Activated T-cell treated with anti-CD3 and anti-CD28 coated beads for 4 hours (primary cell): ENCODE measurements around the gene ZNF716.
"Not testable (repeated sequence)": the region's sequence is repeated elsewhere in the genome, so short reads cannot be mapped to it uniquely, and the experiment has no call there.

ENCODE experiments used
- DNase-seq: peaks from one replicate; pipeline ENCODE4 v3.0.0-alpha.2; 2020

ZNF716 gene

GRCh38 chr7:57427146-57427545 lies 22.8 kb upstream of the ZNF716 start:
- DNase-seq = no peak

GRCh38 chr7:57427594-57427993 lies 22.4 kb upstream of the ZNF716 start:
- no peak for DNase-seq

DNA sequence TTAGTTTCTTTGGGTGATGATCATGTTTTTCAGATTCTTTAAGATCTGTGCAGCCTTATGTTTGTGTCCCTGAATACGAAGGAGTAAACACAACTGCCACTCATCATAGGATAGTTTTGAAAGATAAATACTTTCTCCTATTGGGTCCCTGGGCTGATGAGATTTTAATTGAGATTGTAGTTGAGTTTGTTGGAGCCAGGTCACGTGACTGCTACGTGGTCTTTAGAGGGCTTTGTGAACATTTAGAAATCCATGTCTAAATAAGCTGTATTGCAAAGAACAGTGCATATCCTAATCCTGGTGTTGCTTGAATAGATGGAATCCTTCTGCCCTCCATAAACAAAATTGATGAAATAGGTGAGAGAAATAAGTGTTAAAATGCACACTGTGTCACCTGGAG lies 17.4 kb upstream of the ZNF716 start:
- DNase-seq = no peak

DNA sequence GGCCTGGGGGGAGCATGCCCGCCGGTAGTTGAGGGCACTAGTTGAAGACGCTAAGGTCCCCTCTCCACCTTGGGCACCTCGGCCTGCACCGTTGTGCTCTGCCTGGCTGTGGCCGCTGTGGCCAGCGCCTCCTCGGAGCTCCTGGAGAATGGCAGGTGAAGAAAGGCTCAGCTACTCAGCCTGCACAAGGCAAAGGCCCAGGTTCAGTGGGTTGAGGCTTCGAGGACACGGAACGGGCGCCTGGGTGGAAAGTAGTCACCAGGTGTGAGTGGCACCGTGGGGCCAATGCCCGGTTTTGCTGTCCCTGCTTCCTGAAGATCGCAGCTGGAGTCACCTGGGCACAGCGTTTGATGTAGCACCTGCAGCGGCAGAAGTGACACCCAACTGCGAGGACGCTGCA lies 12.4 kb upstream of the ZNF716 start:
- no peak for DNase-seq

DNA sequence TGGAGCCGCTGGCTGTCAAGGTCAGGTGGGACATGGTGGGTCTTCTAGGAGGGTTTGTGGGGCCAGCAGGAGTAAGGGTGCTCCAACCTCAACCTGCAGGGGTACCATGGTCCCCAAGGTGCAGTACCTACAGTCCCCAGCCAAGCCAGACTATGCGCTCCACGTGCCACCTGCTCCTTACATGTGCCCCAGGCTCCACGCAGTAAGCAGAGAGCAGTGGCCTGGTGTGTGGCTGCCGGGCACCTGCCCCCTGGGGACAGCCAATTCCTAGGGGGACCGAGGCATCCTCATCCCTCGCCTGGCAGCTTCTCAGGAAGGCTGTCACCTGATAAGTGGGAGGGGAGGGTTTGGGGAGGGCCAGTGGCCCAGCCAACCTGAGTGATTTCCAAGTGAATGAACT lies 11.7 kb upstream of the ZNF716 start:
- DNase-seq = no peak

GRCh38 chr7:57443567-57443966 lies 6.4 kb upstream of the ZNF716 start:
- DNase-seq = no peak

DNA sequence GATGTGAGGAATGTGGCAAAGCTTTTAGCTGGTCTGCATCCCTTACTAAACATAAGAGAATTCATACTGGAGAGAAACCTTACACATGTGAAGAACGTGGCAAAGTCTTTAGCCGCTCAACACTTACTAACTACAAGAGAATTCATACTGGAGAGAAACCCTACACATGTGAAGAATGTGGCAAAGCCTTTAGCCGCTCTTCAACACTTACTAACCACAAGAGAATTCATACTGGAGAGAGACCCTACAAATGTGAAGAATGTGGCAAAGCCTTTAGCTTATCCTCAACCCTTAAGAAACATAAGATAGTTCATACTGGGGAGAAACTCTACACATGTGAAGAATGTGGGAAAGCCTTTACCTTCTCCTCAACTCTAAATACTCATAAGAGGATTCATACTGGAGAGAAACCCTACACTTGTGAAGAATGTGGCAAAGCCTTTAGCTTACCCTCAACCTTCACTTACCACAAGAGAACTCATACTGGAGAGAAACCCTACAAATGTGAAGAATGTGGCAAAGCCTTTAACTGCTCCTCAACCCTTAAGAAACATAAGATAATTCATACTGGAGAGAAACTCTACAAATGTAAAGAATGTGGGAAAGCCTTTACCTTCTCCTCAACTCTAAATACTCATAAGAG lies 19.3 kb downstream of the ZNF716 start:
- not testable (repeated sequence) for DNase-seq

DNA sequence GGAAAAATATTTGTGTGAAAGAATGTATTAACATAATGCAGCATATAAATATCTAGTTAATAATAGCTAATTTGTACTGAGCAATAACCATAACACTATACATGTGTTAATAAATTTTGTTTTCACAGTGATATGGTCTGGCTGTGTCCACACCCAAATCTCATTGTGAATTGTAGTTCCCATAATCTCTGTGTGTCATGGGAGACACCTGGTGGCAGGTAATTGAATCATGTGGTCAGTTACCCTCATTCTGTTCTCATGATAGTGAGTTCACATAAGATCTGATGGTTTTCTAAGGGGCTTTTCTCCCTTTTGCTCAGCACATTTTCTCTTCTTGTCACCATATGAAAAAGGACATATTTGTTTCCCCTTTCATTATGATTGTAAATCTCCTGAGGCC lies 30.3 kb downstream of the ZNF716 start:
- not testable (repeated sequence) for DNase-seq

- DNase-seq = not testable (repeated sequence)
Observed at GRCh38 chr7:57485022-57485421, 35.0 kb downstream of the ZNF716 start.

GRCh38 chr7:57487957-57488356 lies 38.0 kb downstream of the ZNF716 start:
- DNase-seq = no peak

GRCh38 chr7:57495111-57495510 lies 45.1 kb downstream of the ZNF716 start:
- not testable (repeated sequence) for DNase-seq

- no peak for DNase-seq
Observed at GRCh38 chr7:57496395-57496794, 46.4 kb downstream of the ZNF716 start.

GRCh38 chr7:57505176-57505575 lies 55.2 kb downstream of the ZNF716 start:
- no peak for DNase-seq
